DND-41 (cell line): Measurements from ENCODE around the gene TNNC2.

Experiments used
- ATAC-seq: fragments of 200-7000 bp; cut with Tn5 transposase; 3 replicates; pipeline ENCODE4 v1.9.1; 2021; ENCODE audit warnings: low read depth; ENCODE audit not compliant: insufficient read depth
- DNase-seq: peaks from one replicate; pipeline ENCODE4 v3.0.0-alpha.2; 2020
- H2AFZ ChIP-seq: 2 replicates; pipeline ENCODE4 v1.6.0; 2012; ENCODE audit warnings: low read depth, low read length
- H3K27ac ChIP-seq: 2 replicates; pipeline ENCODE4 v1.5.1; 2012; ENCODE audit warnings: low read length, inconsistent platforms
- H3K27me3 ChIP-seq: fragments of 200-600 bp; sonication (generic); 2 replicates; pipeline ENCODE4 v1.6.0; 2012; ENCODE audit warnings: low read length, mild to moderate bottlenecking, inconsistent platforms; ENCODE audit not compliant: insufficient read depth, poor library complexity
- H3K36me3 ChIP-seq: 2 replicates; pipeline ENCODE4 v1.5.1; 2012; ENCODE audit warnings: low read length, inconsistent platforms; ENCODE audit not compliant: insufficient read depth
- H3K4me1 ChIP-seq: 2 replicates; pipeline ENCODE4 v1.5.1; 2012; ENCODE audit warnings: mild to moderate bottlenecking, low read length; ENCODE audit not compliant: insufficient read depth
- H3K4me2 ChIP-seq: 2 replicates; pipeline ENCODE4 v1.6.0; 2012; ENCODE audit warnings: mild to moderate bottlenecking, moderate library complexity, low read length, inconsistent platforms; ENCODE audit not compliant: insufficient read depth
- H3K4me3 ChIP-seq, 2 experiments: fragments of 200-600 bp in 1 of 2; shearing (Covaris generic) in 1 of 2; 2 replicates each; pipeline ENCODE4 v1.5.1; 2012 to 2016; ENCODE audit warnings: inconsistent platforms in 2 of 2, low read length in 2 of 2, mild to moderate bottlenecking in 2 of 2, low read depth in 1 of 2, moderate library complexity in 1 of 2
- H3K79me2 ChIP-seq: 2 replicates; pipeline ENCODE4 v1.6.0; 2012; ENCODE audit warnings: low read length, inconsistent platforms; ENCODE audit not compliant: insufficient read depth
- H3K9ac ChIP-seq: 2 replicates; pipeline ENCODE4 v1.6.0; 2012; ENCODE audit warnings: low read depth, mild to moderate bottlenecking, inconsistent platforms, low read length, moderate library complexity
- H3K9me3 ChIP-seq: 2 replicates; pipeline ENCODE4 v1.5.1; 2012; ENCODE audit warnings: low read length, moderate library complexity, mild to moderate bottlenecking, inconsistent platforms; ENCODE audit not compliant: insufficient read depth, severe bottlenecking
- H4K20me1 ChIP-seq: 2 replicates; pipeline ENCODE4 v1.6.0; 2012; ENCODE audit warnings: low read length; ENCODE audit not compliant: insufficient read depth
- EZH2 ChIP-seq: IDR thresholded peaks from 3 replicates; pipeline ENCODE4 v1.6.1; 2012; ENCODE audit warnings: borderline replicate concordance, low read depth, mild to moderate bottlenecking, moderate library complexity, low read length, inconsistent platforms; ENCODE audit not compliant: severe bottlenecking
- TF ChIP-seq, protein P1 (sequence below): IDR thresholded peaks from 2 replicates; pipeline ENCODE4 v1.5.1; 2012; ENCODE audit warnings: borderline replicate concordance, low read length, moderate library complexity, mild to moderate bottlenecking; ENCODE audit not compliant: poor library complexity, severe bottlenecking; ENCODE audit errors: extremely low read depth

TNNC2 gene

DNA sequence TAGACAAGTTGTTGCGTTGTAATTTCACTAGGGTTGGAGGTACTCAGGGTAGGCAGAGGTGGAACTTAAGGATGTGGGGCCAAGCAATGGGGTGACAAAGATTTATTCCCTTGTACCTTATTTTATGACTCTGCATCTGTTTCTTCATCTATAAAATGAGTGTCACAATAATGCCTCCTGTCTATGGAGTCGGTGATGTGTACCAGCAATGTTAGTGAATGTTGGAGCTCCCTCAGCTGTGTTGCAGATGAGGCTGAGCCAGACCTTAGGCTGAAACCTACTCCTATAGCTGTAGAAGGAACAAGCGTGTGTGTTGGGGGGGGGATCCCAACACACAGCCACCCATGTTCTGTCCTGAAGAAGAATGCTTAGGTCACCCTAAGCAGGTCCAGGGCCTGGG is 10.2 kb downstream of the TNNC2 start:
- Histone ChIP-seq H3K36me3 (peaks cover 38% of the 10 kb centered on the region), H3K4me1 (peaks cover 28% of the 10 kb centered on the region), H3K27ac (no peak overlapping the region), H3K79me2 (peaks cover 24% of the 10 kb centered on the region), H3K4me3 (no peak overlapping the region), H3K9me3 (no peaks in the 10 kb centered on the region), H3K4me2 (no peak overlapping the region), H3K27me3 (no peaks in the 10 kb centered on the region), H3K9ac (no peak overlapping the region), H4K20me1 (peaks cover 14% of the 10 kb centered on the region; the same call in 1 of the 2 replicates), H2AFZ (no peak overlapping the region)
- ATAC-seq (no peak), DNase-seq (no peak)
- TF ChIP-seq EZH2: no peak
- TF ChIP-seq, protein P1, sequence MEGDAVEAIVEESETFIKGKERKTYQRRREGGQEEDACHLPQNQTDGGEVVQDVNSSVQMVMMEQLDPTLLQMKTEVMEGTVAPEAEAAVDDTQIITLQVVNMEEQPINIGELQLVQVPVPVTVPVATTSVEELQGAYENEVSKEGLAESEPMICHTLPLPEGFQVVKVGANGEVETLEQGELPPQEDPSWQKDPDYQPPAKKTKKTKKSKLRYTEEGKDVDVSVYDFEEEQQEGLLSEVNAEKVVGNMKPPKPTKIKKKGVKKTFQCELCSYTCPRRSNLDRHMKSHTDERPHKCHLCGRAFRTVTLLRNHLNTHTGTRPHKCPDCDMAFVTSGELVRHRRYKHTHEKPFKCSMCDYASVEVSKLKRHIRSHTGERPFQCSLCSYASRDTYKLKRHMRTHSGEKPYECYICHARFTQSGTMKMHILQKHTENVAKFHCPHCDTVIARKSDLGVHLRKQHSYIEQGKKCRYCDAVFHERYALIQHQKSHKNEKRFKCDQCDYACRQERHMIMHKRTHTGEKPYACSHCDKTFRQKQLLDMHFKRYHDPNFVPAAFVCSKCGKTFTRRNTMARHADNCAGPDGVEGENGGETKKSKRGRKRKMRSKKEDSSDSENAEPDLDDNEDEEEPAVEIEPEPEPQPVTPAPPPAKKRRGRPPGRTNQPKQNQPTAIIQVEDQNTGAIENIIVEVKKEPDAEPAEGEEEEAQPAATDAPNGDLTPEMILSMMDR: no peak

DNA sequence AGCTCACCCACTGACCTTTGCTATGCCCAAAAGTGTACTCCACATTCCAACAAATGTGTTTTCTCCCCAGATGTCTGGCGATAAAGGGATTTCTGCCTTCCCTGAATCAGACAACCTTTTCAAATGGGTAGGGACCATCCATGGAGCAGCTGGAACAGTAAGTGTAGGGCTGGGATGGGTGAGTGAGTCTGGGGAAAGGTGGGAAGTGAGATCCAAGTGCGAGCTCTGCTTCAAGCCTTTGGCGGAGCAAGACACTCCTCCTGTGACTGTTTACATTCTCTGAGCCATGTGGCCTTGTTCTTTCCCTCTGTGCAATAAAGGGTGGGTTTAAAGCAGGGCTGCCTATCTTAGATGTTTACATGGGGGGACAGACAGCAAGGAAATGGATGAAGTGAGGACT is 12.8 kb downstream of the TNNC2 start:
- Histone ChIP-seq H3K36me3 (peaks cover 61% of the 10 kb centered on the region), H3K9ac (0 out of 2 replicates have a peak overlapping the region, but pooled peaks have one; percentile 22), H4K20me1 (peaks cover 14% of the 10 kb centered on the region; the same call in 1 of the 2 replicates), H3K4me1 (peaks cover 34% of the 10 kb centered on the region), H3K4me2 (peak overlapping the region; percentile 78), H3K79me2 (peaks cover 29% of the 10 kb centered on the region), H3K4me3 (peak overlapping the region in 1 of 2 experiments; percentile 40; a peak in 1 of 4 replicates), H3K27ac (peak overlapping the region; percentile 26; the same call in 1 of the 2 replicates), H2AFZ (no peak overlapping the region), H3K9me3 (no peaks in the 10 kb centered on the region), H3K27me3 (no peaks in the 10 kb centered on the region)
- no peak for ATAC-seq
- DNase-seq: no peak
- no peak for TF ChIP-seq EZH2
- TF ChIP-seq, protein P1: no peak

DNA sequence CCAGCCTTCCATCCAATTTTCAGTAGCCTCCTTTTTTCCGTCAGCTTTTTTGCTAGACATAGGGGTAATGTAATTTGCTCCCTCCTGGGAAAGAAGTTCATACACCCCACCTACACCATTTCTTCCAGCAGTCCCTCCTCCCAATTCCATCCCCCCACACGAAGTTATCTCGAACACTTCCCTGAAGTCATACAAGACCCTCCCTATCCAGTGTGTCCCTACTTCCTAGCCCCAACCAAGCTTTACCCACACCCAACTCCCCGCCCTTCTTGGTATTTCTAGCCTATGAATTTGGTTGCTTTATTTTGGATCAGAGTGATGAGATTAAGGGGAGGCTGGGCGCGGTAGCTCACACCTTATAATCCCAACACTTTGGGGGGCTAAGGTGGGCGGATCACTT is 13.6 kb downstream of the TNNC2 start:
- Histone ChIP-seq H3K4me2 (peak overlapping the region; percentile 78), H2AFZ (no peak overlapping the region), H3K27me3 (no peaks in the 10 kb centered on the region), H3K36me3 (peaks cover 69% of the 10 kb centered on the region), H3K4me3 (peak overlapping the region; percentile 61 to 80; a peak in 3 of 4 replicates), H3K9ac (peak overlapping the region; percentile 88), H3K4me1 (peaks cover 34% of the 10 kb centered on the region), H3K27ac (peak overlapping the region; percentile 83), H4K20me1 (peaks cover 14% of the 10 kb centered on the region; the same call in 1 of the 2 replicates), H3K79me2 (peaks cover 29% of the 10 kb centered on the region), H3K9me3 (no peaks in the 10 kb centered on the region)
- no peak for ATAC-seq
- DNase-seq: no peak
- TF ChIP-seq, protein P1: no peak
- TF ChIP-seq EZH2: no peak
